Liver (tissue), 9 donors: ENCODE data around the gene MASP1. TPM values are rescaled to one million over a fixed set of nuclear protein-coding genes. Genes with fewer than 3 reads are reported as not detected.

Experiments used
- DNase-seq: peaks from one replicate; pipeline ENCODE4 v3.0.0-alpha.2; 2017; ENCODE audit warnings: low spot score
- H3K27ac ChIP-seq, 2 donors: one replicate each; pipeline ENCODE4 v1.7.0; 2013; ENCODE audit warnings: inconsistent platforms in 2 of 2, low read length in 2 of 2, control low read depth in 1 of 2, low read depth in 1 of 2, mild to moderate bottlenecking in 1 of 2
- H3K27me3 ChIP-seq, 4 donors: one replicate each; pipeline versions ENCODE4 v1.6.1 to v1.7.0; 2013; ENCODE audit warnings: low read length in 3 of 4, inconsistent platforms in 1 of 4, mild to moderate bottlenecking in 1 of 4, moderate library complexity in 1 of 4; ENCODE audit not compliant: control insufficient read depth in 4 of 4, insufficient read depth in 4 of 4
- H3K36me3 ChIP-seq, 4 donors: one replicate each; pipeline versions ENCODE4 v1.6.1 to v1.7.0; 2013; ENCODE audit warnings: low read length in 3 of 4, mild to moderate bottlenecking in 3 of 4, low read depth in 1 of 4, moderate library complexity in 1 of 4; ENCODE audit not compliant: control insufficient read depth in 4 of 4, insufficient read depth in 3 of 4
- H3K4me1 ChIP-seq, 4 donors: one replicate each; pipeline versions ENCODE4 v1.6.1 to v1.7.0; 2013; ENCODE audit warnings: low read length in 3 of 4, mild to moderate bottlenecking in 3 of 4, moderate library complexity in 1 of 4; ENCODE audit not compliant: control insufficient read depth in 4 of 4, insufficient read depth in 4 of 4
- H3K4me3 ChIP-seq, 3 donors: one replicate each; pipeline versions ENCODE4 v1.6.1 to v1.7.0; 2013; ENCODE audit warnings: low read length in 3 of 3, control low read depth in 1 of 3, low read depth in 1 of 3, mild to moderate bottlenecking in 1 of 3
- H3K9ac ChIP-seq, 2 donors: one replicate each; pipeline ENCODE4 v1.7.0; 2013; ENCODE audit warnings: low read length in 2 of 2, mild to moderate bottlenecking in 2 of 2, moderate library complexity in 2 of 2, control low read depth in 1 of 2, low read depth in 1 of 2
- H3K9me3 ChIP-seq, 4 donors: one replicate each; pipeline versions ENCODE4 v1.6.1 to v1.7.0; 2013; ENCODE audit warnings: low read length in 3 of 4; ENCODE audit not compliant: control insufficient read depth in 4 of 4
- ATF3 ChIP-seq: IDR thresholded peaks from 2 replicates; pipeline ENCODE4 v1.6.1; 2016; ENCODE audit warnings: antibody characterized with exemption
- CTCF ChIP-seq: fragments of 150-350 bp; IDR thresholded peaks from 2 replicates; pipeline ENCODE4 v1.5.1; 2017; ENCODE audit warnings: improper control_type of control experiment, low read depth, low read length; ENCODE audit not compliant: missing input control
- EGR1 ChIP-seq, 2 donors: IDR thresholded peaks; 2 replicates each; pipeline ENCODE4 v1.6.1; 2016 to 2018; ENCODE audit warnings: antibody characterized with exemption in 2 of 2, low read depth in 2 of 2
- FOXA1 ChIP-seq: IDR thresholded peaks from 2 replicates; pipeline ENCODE4 v1.6.1; 2016; ENCODE audit warnings: antibody characterized with exemption
- FOXA2 ChIP-seq: IDR thresholded peaks from 2 replicates; pipeline ENCODE4 v1.6.1; 2016; ENCODE audit warnings: antibody characterized with exemption
- HNF4A ChIP-seq, 2 donors: conservative IDR thresholded peaks; 2 replicates each; pipeline ENCODE4 v1.6.1; 2016; ENCODE audit warnings: antibody characterized with exemption in 2 of 2, mild to moderate bottlenecking in 2 of 2
- HNF4G ChIP-seq: IDR thresholded peaks from 2 replicates; pipeline ENCODE4 v1.6.1; 2016; ENCODE audit warnings: antibody characterized with exemption
- JUND ChIP-seq, 2 donors: IDR thresholded peaks; 2 replicates each; pipeline ENCODE4 v1.6.1; 2016; ENCODE audit warnings: antibody characterized with exemption in 2 of 2
- MAX ChIP-seq: IDR thresholded peaks from 2 replicates; pipeline ENCODE4 v1.6.1; 2016; ENCODE audit warnings: antibody characterized with exemption
- NR2F2 ChIP-seq: IDR thresholded peaks from 2 replicates; pipeline ENCODE4 v1.6.1; 2016; ENCODE audit warnings: antibody characterized with exemption
- RAD21 ChIP-seq, 2 donors: IDR thresholded peaks; 2 replicates each; pipeline ENCODE4 v1.6.1; 2016; ENCODE audit warnings: antibody characterized with exemption in 2 of 2, mild to moderate bottlenecking in 2 of 2
- REST ChIP-seq: IDR thresholded peaks from 2 replicates; pipeline ENCODE4 v1.6.1; 2016; ENCODE audit warnings: antibody characterized with exemption, mild to moderate bottlenecking
- RXRA ChIP-seq, 2 donors: IDR thresholded peaks; 2 replicates each; pipeline ENCODE4 v1.6.1; 2017 to 2018; ENCODE audit warnings: antibody characterized with exemption in 2 of 2, mild to moderate bottlenecking in 1 of 2
- SP1 ChIP-seq: IDR thresholded peaks from 2 replicates; pipeline ENCODE4 v1.6.1; 2018; ENCODE audit warnings: antibody characterized with exemption, mild to moderate bottlenecking
- TAF1 ChIP-seq: conservative IDR thresholded peaks from 2 replicates; pipeline ENCODE4 v1.6.1; 2016; ENCODE audit warnings: antibody characterized with exemption, mild to moderate bottlenecking
- YY1 ChIP-seq: IDR thresholded peaks from 2 replicates; pipeline ENCODE4 v1.6.1; 2016; ENCODE audit warnings: antibody characterized with exemption, mild to moderate bottlenecking
- ZBTB33 ChIP-seq: IDR thresholded peaks from 2 replicates; pipeline ENCODE4 v1.6.1; 2016; ENCODE audit warnings: antibody characterized with exemption
- WGBS: extraction: QIAGEN DNeasy Blood & Tissue Kit; methylation state at CpG from one replicate; pipeline ENCODE4 v1.1.7; 2013; 5-methylcytosine and 5-hydroxymethylcytosine counted together
- polyA plus RNA-seq, 2 donors: library from polyadenylated mRNA; stranded (reverse) in 1 of 2; unstranded in 1 of 2; fragments of 200-250 nt in 1 of 2; fragments of >200 nt in 1 of 2; fragmentation: Nextera tagmentation in 1 of 2; extraction: Ambion mirVana in 1 of 2; gene quantifications; one replicate each; pipeline versions ENCODE4 v1.2.1 to v1.2.3, GENCODE V29; 2013 to 2015
- total RNA-seq, 2 donors: library from RNA; depleted of rRNA; stranded (reverse); fragments of >200 nt; gene quantifications; one replicate each; pipeline ENCODE4 v1.2.3, GENCODE V29; 2014
- donor health status: healthy.
- donor health status: healthy.
- donor health status: healthy.
- donor health status: healthy.
- donor health status: healthy.

The MASP1 gene
- total and polyA plus RNA-seq, 4 donors, result 53.2 to 83.8 (median 73.8) TPM

GRCh38 chr3:187276397-187277128 lies 15.0 kb downstream of the MASP1 start:
- no peaks in the 10 kb centered on the region for H3K27me3 ChIP-seq
- TF ChIP-seq FOXA2, result peak; percentile 61
- TF ChIP-seq NR2F2, result peak; percentile 99
- TF ChIP-seq HNF4G, result no peak
- peak in 1 of 2 donors; percentile 7 for TF ChIP-seq RAD21 (IDR thresholded peaks at IDR 0.05)
- no peak for TF ChIP-seq YY1
- peak; percentile 89 to 92 for TF ChIP-seq RXRA (IDR thresholded peaks at IDR 0.05)
- no peak for TF ChIP-seq REST
- peak in 1 of 2 donors; percentile 18 for TF ChIP-seq JUND (IDR thresholded peaks at IDR 0.05)
- no peak for TF ChIP-seq ATF3
- TF ChIP-seq TAF1, result no peak
- TF ChIP-seq MAX, result no peak
- no peak for TF ChIP-seq EGR1 (IDR thresholded peaks at IDR 0.05; ENCODE audit: low read depth in 2 of 2)
- TF ChIP-seq ZBTB33, result no peak
- TF ChIP-seq FOXA1, result no peak
- TF ChIP-seq HNF4A (conservative IDR thresholded peaks at IDR 0.05), result peak; percentile 18 to 23
- TF ChIP-seq SP1, result peak; percentile 64
- TF ChIP-seq CTCF, result no peak
- H3K9me3 ChIP-seq, result no peaks in the 10 kb centered on the region
- H3K36me3 ChIP-seq, result peaks cover 0 to 31% (median 9%) of the 10 kb centered on the region in 4 donors
- peaks cover 12 to 57% (median 33%) of the 10 kb centered on the region in 4 donors for H3K4me1 ChIP-seq
- H3K9ac ChIP-seq, result peak overlapping the region in 1 of 2 donors; percentile 17
- no peak for DNase-seq
- 48% methylated on average over 7 of the region's 7 CpGs for whole genome bisulfite sequencing
- H3K4me3 ChIP-seq, result no peak overlapping the region
- peak overlapping the region; percentile 49 to 60 for H3K27ac ChIP-seq
